Stomach smooth muscle (tissue), 2 donors: ENCODE measurements around the gene ANO2.

ENCODE experiments used
- H3K27ac ChIP-seq: one replicate; pipeline ENCODE4 v1.7.0; 2013; ENCODE audit warnings: mild to moderate bottlenecking, low read length, inconsistent platforms
- H3K27me3 ChIP-seq, 2 donors: one replicate each; pipeline ENCODE4 v1.7.0; 2013; ENCODE audit warnings: low read length in 2 of 2; ENCODE audit not compliant: insufficient read depth in 2 of 2, control insufficient read depth in 1 of 2
- H3K36me3 ChIP-seq, 2 donors: one replicate each; pipeline ENCODE4 v1.7.0; 2013; ENCODE audit warnings: low read length in 2 of 2; ENCODE audit not compliant: control insufficient read depth in 2 of 2, insufficient read depth in 2 of 2
- H3K4me1 ChIP-seq: one replicate; pipeline ENCODE4 v1.7.0; 2013; ENCODE audit warnings: low read length; ENCODE audit not compliant: control insufficient read depth, insufficient read depth
- H3K4me3 ChIP-seq, 2 donors: one replicate each; pipeline ENCODE4 v1.7.0; 2013; ENCODE audit warnings: low read length in 2 of 2
- H3K9ac ChIP-seq, 2 donors: one replicate each; pipeline ENCODE4 v1.7.0; 2013; ENCODE audit warnings: low read length in 2 of 2, mild to moderate bottlenecking in 1 of 2
- H3K9me3 ChIP-seq, 2 donors: one replicate each; pipeline ENCODE4 v1.7.0; 2013; ENCODE audit warnings: low read length in 2 of 2; ENCODE audit not compliant: control insufficient read depth in 2 of 2
- donor health status: healthy.
- donor health status: Pancreatic carcinoma.

ANO2 gene

DNA sequence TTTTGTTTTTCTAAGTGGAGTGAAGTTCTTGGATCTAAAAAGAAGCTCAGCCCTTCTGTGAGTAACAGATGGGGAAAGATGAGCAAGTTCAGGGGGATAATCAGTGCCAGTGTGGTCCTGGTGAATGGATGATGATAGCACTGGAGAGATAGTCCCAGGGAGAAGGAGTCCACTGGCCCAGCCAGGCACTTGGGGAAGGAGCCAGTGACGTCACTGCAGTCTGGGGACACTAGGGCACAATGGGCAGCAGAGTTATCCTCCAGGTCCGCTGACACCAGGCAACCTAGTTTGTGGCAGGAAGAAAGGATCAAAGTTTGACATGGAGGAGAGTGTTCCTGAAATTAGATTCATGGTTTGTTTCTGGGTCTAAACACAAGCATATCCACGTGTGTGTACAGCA lies 411.7 kb downstream of the ANO2 start:
- no peaks in the 10 kb centered on the region for H3K4me1 ChIP-seq
- no peaks in the 10 kb centered on the region for H3K36me3 ChIP-seq

DNA sequence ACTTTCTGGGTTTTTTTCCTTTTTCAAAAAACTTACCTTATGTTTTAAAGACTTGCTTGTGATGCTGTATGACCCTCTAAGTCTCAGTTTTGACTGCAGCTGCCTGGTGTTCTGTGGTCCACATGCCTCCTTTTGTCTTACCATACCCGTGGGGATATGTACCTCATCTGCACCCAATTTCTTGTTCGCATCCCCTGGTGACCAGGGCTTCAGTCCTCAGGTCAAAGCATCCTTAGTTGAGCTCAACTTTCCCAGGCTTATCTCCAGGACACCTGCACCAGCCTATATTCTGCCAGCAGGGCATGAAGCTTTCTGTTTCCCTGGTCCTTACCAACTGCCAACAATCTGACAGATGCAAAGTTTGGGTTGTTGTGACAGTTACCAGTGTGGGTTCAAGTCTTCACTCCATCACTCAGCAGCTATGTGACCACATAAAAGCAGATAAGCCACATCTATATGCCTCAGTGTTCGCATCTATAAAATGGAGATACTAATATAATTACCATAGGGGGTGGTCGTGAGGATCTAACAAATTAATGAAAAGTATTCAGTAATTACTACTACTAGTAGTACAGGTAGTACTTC lies 419.2 kb downstream of the ANO2 start:
- H3K27ac ChIP-seq, result no peak overlapping the region
- peaks cover 0 to 2% of the 10 kb centered on the region in 2 donors for H3K27me3 ChIP-seq
- H3K36me3 ChIP-seq, result no peaks in the 10 kb centered on the region
- H3K4me3 ChIP-seq, result no peak overlapping the region
- no peaks in the 10 kb centered on the region for H3K9me3 ChIP-seq
- H3K9ac ChIP-seq, result no peak overlapping the region
- no peaks in the 10 kb centered on the region for H3K4me1 ChIP-seq

More for the DNA sequence above, 411.7 kb downstream of the ANO2 start:
- Histone ChIP-seq H3K27ac (no peak overlapping the region), H3K9ac (no peak overlapping the region), H3K27me3 (no peaks in the 10 kb centered on the region), H3K9me3 (no peaks in the 10 kb centered on the region), H3K4me3 (no peak overlapping the region)

- H3K9me3 ChIP-seq, result no peaks in the 10 kb centered on the region
- H3K27me3 ChIP-seq, result peaks cover 0 to 2% of the 10 kb centered on the region in 2 donors
- no peak overlapping the region for H3K4me3 ChIP-seq
- H3K36me3 ChIP-seq, result no peaks in the 10 kb centered on the region
- no peak overlapping the region for H3K27ac ChIP-seq
- no peaks in the 10 kb centered on the region for H3K4me1 ChIP-seq
- H3K9ac ChIP-seq, result no peak overlapping the region
Measured at GRCh38 chr12:5524769-5525436, 420.2 kb downstream of the ANO2 start.

DNA sequence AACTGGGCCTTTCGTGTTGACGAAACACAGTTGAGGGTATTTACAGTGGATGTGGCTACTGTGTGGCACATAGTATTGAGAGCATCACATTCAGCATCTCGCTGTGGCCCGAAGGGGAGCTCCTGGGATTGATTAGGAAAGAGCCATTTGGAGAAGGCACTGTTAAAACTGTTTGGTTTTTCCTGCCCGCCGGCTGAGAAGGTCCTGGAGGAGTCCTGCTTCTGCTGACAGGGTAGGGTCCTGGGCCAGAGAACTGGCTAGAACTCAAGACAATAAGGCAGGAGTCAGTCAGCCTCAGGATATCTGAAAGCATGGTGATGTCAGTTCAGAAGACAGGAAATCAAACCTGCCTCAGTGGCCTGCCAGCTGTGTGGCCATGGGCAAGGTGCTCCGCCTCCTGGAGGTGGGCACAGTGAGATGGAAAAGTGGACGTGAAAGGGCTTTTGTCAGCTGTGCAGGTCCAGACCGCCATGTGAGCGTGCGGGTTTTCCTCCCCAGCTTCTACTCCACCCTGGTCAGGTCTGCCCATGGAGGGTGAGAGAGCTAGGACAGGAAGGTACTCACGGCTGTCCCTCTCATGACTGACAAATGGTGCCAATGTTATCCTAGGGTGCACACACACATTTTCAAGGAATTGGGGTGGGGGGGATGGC lies 420.8 kb downstream of the ANO2 start:
- Histone ChIP-seq H3K4me3 (no peak overlapping the region), H3K36me3 (no peaks in the 10 kb centered on the region), H3K27me3 (peaks cover 0 to 2% of the 10 kb centered on the region in 2 donors), H3K9ac (no peak overlapping the region), H3K9me3 (no peaks in the 10 kb centered on the region), H3K4me1 (no peaks in the 10 kb centered on the region), H3K27ac (no peak overlapping the region)

GRCh38 chr12:5523396-5524115 lies 421.5 kb downstream of the ANO2 start:
- H3K27me3 ChIP-seq, result peaks cover 0 to 2% of the 10 kb centered on the region in 2 donors

GRCh38 chr12:5522432-5523335 lies 422.4 kb downstream of the ANO2 start:
- H3K27me3 ChIP-seq, result peaks cover 0 to 2% of the 10 kb centered on the region in 2 donors
- H3K9ac ChIP-seq, result no peak overlapping the region
- H3K36me3 ChIP-seq, result no peaks in the 10 kb centered on the region
- no peaks in the 10 kb centered on the region for H3K4me1 ChIP-seq
- H3K27ac ChIP-seq, result no peak overlapping the region
- no peak overlapping the region for H3K4me3 ChIP-seq
- no peaks in the 10 kb centered on the region for H3K9me3 ChIP-seq

More at GRCh38 chr12:5523396-5524115, 421.5 kb downstream of the ANO2 start:
- Histone ChIP-seq H3K4me3 (no peak overlapping the region), H3K9me3 (no peaks in the 10 kb centered on the region), H3K9ac (no peak overlapping the region), H3K27ac (no peak overlapping the region), H3K4me1 (no peaks in the 10 kb centered on the region), H3K36me3 (no peaks in the 10 kb centered on the region)

DNA sequence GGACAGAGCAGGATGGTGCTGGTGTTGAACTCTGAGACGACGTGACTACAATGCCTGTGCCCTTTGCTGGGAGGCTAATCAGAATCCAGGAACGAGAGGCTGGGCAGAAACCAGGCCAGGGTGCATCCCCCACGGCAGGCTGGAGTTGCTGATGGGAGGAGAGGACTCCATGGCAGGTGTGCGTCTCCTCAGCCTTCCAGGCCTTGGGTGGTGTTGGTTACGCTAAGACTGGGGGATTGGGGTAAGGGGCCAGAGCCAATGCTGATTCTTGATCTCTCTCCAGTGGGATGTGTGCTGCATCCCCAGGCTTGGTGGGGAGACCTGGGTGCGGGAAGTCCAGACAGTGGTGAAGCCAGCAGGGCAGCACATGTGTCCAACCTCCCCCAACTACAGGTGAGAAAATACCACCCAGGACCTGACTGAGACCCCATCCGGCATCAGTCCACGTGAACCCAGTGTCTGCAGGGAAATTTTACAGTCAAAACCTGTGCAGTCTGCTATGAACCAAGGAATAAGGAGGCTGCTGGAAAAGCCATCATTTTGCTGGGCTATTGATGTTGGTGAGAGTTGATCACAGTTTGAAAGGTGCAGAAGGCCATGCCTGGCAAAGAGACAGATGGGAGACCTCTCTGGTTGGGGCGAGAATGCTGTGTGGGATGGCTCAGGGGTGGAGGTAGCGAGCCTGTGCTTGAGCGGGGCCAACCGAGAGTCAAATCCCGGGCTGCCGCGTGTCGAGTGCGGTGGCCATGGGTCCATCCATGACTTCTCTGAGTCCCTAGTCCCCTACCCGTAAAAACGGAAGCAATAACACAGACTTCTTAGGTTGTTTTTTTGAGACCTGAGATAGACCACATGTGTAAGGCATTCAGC lies 423.4 kb downstream of the ANO2 start:
- no peak overlapping the region for H3K4me3 ChIP-seq
- H3K4me1 ChIP-seq, result no peaks in the 10 kb centered on the region
- peaks cover 0 to 2% of the 10 kb centered on the region in 2 donors for H3K27me3 ChIP-seq
- no peak overlapping the region for H3K27ac ChIP-seq
- H3K36me3 ChIP-seq, result no peaks in the 10 kb centered on the region
- no peak overlapping the region for H3K9ac ChIP-seq
- no peaks in the 10 kb centered on the region for H3K9me3 ChIP-seq

DNA sequence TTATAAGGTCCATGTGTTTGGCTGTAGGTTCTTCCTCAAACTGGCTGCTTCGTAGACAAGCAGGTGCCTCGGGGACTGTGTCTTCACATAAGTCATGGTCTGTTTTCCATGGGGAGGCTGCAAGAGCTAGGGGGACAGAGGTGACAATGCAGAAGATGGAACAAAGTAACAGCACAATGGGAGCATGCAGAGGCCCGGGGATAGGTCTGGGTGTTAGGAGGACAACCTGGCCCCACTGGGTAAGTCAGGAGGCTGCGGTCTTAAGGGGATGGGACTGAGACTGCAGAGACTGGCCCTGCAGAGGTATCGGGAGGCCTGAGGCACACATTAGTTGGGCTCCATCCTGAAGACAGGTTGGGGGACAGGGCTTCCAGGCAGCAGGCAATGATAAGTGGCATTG lies 424.2 kb downstream of the ANO2 start:
- Histone ChIP-seq H3K9me3 (no peaks in the 10 kb centered on the region), H3K27me3 (peaks cover 0 to 2% of the 10 kb centered on the region in 2 donors), H3K9ac (no peak overlapping the region), H3K27ac (no peak overlapping the region), H3K4me1 (no peaks in the 10 kb centered on the region), H3K36me3 (no peaks in the 10 kb centered on the region), H3K4me3 (no peak overlapping the region)

- Histone ChIP-seq H3K9ac (no peak overlapping the region), H3K27me3 (peaks cover 0 to 2% of the 10 kb centered on the region in 2 donors), H3K4me3 (no peak overlapping the region), H3K27ac (no peak overlapping the region), H3K9me3 (no peaks in the 10 kb centered on the region), H3K36me3 (no peaks in the 10 kb centered on the region), H3K4me1 (no peaks in the 10 kb centered on the region)
Measured at GRCh38 chr12:5520037-5520436, 425.0 kb downstream of the ANO2 start.
